Fibroblast of villous mesenchyme (primary cell): ENCODE results near the gene TOE1. TPM values are rescaled to one million over a fixed set of nuclear protein-coding genes. Genes with fewer than 3 reads are reported as not detected.

Source experiments
- DNase-seq: peaks from one replicate; pipeline ENCODE4 v3.0.0-alpha.2; 2010; ENCODE audit warnings: low read depth
- H3K4me3 ChIP-seq: 2 replicates; pipeline ENCODE4 v1.5.1; 2011; ENCODE audit warnings: low read depth, mild to moderate bottlenecking, low read length
- total RNA-seq: library from RNA; depleted of rRNA; stranded (reverse); fragments of >200 nt; gene quantifications from 2 replicates; pipeline ENCODE4 v1.2.3, GENCODE V29; 2012
- TF ChIP-seq, protein P1 (sequence below): IDR thresholded peaks from 2 replicates; pipeline ENCODE4 v1.5.1; 2012; ENCODE audit warnings: low read depth, mild to moderate bottlenecking, low read length; ENCODE audit not compliant: insufficient read depth

TOE1 gene
- total RNA-seq, 1 donor, result 10.4 TPM

DNA sequence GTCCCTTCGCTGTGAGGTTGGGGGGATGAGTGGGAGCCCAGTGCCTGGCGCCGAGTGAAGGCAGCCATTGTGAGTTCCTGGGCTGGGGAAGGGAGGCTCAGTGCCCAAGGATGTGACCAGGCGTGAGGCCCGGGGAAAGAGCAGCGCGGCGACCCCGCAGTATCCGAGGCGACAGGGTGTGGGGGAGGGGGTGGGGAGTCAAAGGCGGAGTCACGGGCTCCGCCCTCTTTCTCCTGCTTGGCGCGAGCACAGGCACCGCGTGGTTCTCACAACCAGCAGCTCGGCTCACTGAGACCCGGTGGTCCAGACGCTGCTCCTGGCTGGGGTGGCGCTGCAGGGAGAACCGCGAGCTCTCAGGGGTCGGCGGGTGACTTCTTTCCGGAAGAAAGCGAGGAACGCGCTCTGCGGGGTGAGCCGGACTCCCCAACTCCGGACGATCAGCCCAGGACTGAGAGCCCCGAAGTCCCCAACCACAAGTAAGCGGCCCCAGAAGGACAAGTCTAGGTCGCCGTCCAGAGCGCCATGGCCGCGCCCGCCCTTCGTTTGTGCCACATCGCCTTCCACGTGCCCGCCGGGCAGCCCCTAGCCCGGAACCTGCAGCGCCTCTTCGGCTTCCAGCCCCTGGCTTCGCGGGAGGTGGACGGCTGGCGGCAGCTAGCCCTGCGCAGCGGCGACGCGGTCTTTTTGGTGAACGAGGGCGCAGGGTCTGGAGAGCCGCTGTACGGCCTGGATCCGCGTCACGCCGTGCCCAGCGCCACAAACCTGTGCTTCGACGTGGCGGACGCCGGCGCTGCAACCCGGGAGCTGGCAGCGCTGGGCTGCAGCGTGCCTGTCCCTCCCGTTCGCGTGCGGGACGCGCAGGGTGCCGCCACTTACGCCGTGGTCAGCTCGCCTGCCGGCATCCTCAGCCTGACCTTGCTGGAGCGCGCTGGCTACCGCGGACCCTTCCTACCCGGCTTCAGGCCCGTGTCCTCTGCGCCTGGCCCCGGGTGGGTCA is 13.0 kb upstream of the TOE1 start, which contains the start of gene HPDL:
TSS of gene HPDL (plus strand) at position 269 of the 997 bp plus-strand sequence. CDS start at position 523, 254 bp downstream.
- TF ChIP-seq, protein P1, sequence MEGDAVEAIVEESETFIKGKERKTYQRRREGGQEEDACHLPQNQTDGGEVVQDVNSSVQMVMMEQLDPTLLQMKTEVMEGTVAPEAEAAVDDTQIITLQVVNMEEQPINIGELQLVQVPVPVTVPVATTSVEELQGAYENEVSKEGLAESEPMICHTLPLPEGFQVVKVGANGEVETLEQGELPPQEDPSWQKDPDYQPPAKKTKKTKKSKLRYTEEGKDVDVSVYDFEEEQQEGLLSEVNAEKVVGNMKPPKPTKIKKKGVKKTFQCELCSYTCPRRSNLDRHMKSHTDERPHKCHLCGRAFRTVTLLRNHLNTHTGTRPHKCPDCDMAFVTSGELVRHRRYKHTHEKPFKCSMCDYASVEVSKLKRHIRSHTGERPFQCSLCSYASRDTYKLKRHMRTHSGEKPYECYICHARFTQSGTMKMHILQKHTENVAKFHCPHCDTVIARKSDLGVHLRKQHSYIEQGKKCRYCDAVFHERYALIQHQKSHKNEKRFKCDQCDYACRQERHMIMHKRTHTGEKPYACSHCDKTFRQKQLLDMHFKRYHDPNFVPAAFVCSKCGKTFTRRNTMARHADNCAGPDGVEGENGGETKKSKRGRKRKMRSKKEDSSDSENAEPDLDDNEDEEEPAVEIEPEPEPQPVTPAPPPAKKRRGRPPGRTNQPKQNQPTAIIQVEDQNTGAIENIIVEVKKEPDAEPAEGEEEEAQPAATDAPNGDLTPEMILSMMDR, result no peak
- H3K4me3 ChIP-seq, result peak within 1 kb of the TSS; percentile 60
- DNase-seq, result peak; percentile 47

DNA sequence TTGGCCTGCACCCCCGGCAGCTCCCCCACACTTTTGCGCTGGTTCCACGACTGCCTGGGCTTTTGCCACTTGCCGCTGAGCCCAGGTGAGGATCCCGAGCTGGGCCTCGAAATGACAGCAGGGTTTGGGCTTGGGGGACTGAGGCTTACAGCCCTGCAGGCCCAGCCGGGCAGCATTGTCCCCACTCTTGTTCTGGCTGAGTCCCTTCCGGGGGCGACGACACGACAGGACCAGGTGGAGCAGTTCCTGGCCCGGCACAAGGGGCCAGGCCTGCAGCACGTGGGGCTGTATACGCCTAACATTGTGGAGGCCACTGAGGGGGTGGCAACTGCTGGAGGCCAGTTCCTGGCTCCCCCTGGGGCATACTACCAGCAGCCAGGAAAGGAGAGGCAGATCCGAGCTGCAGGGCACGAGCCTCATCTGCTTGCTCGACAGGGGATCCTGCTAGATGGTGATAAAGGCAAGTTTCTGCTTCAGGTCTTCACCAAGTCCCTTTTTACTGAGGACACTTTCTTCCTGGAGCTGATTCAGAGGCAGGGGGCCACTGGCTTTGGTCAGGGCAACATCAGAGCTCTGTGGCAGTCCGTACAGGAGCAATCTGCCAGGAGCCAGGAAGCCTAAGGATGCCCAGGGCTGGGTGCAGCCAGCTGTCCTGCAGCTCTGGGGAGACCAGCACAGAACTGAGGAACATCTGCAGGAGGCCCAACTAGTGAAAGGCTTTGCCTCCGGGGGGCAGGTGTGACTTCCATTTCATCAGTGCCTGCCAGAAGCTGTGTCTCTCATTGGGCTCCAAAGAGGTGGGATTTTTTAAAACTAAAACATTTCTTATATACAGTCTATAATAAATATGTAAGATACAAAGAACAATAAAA is 12.1 kb upstream of the TOE1 start:
- TF ChIP-seq, protein P1, result no peak
- H3K4me3 ChIP-seq, result no peak overlapping the region
- no peak for DNase-seq

DNA sequence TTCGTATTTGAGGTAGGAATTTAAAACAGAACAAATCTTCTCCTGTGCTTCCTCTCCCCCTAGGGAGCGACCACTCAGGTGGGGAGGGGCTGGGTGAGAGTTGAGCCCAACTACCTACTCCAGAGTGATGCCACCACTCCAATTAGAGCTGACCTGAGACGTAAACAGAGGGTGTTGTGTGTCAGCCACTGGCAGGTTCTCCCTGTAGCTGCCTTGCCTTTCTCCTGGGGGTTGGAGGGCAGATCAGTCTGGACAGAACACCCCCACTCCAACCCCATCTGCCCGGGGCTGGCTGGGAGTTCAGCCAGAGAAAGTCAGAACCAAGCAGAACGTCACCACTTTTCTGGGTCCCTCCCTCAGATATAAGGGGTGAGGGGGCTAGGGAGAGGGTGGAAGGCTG is 11.3 kb upstream of the TOE1 start:
- TF ChIP-seq, protein P1, result no peak
- H3K4me3 ChIP-seq, result no peak overlapping the region
- DNase-seq, result no peak

DNA sequence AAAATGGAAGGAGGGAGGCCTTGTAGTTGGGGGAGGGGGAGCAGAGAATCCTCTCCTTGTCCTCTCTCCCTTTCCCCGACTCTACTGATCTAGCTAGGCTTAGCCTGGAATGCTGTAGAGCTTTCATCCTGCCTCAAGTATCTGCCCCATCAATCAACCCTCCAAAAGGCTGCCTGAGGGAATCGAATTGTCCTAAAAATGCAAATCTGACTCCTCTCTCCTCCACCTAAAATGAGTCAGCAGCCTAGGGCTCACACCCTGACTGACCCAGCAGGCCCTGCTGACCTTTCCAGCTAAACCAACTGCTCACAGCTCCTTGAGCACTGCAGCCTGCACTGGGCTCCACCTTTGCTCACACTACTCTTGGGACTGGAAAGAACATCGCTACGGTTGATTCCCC is 10.5 kb upstream of the TOE1 start:
- DNase-seq, result peak; percentile 6
- TF ChIP-seq, protein P1, result no peak
- H3K4me3 ChIP-seq, result no peak overlapping the region

DNA sequence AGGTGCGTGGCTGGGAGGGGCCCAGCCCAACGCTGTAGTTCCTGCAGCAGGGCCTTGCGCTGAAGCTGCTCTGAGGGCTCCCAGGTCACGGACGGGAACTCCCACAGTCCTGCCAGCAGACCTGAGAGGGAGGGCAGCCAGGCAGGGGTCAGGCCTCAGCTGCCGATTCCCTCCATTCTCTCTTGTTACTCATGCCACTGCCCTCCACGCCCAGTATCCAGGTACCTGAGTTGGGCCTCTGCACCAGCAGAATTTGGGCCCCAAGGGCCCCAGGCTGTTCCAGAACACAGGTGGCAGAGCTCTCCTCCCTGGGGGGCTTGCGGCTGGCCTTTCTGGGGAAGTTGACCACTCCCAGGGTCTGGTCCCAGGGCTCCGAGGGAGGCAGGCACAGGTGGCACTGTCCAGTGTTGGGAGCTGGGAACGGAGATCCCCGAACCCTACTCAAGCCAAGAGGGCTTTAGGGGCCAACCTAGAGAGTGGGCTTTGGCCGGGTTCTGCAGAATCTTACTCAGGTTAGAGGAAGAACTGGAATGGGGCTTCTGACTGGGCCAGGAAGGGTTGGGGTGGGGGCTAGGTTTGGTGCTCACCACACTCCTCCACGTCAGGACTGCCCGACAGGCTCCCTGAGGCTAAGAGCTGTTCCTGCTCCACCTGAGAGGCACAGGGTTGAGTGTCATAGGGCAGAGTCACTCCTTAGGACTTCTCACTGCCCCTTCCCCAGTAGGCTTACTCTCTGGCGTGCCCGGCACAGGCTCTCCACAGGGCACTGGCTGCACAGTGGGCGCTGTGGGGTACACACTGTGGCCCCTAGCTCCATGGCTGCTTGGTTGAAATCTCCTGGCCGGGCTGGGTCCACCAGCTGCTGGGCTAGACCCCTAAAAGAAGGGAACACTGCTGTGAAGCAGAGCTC is 8.3 kb upstream of the TOE1 start:
- DNase-seq, result no peak
- TF ChIP-seq, protein P1, result no peak
- no peak overlapping the region for H3K4me3 ChIP-seq

DNA sequence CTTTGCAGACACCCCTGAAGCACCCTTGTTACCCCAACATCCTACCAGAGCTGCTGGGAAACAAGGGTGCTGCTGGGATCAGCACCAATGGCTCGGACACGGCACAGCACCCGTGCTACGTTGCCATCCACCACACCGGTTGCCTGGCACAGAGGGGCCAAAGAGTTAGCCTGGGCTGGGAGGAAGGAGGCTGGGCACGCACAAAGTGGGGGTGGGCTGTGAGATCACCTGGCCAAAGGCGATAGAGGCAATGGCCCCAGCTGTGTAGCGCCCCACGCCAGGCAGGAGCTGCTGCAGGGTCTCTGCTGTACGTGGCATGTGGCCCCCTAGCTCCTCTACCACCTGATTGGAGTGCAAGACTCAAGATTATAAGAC is 7.6 kb upstream of the TOE1 start:
- H3K4me3 ChIP-seq, result no peak overlapping the region
- DNase-seq, result no peak
- TF ChIP-seq, protein P1, result no peak
